Stimulated activated CD4-positive, alpha-beta T cell treated with anti-CD3 and anti-CD28 coated beads, Interleukin-12 subunit alpha, Interleukin-12 subunit beta, amount 100 ng/mL, for 4 hours (primary cell): ENCODE results near the gene SEZ6.

Source experiments
- DNase-seq: peaks from one replicate; pipeline ENCODE4 v3.0.0-alpha.2; 2020

Gene SEZ6

GRCh38 chr17:28997806-28998205, 8.0 kb downstream of the SEZ6 start:
- no peak for DNase-seq

- no peak for DNase-seq
Observed at GRCh38 chr17:28996554-28997096, 9.2 kb downstream of the SEZ6 start.

GRCh38 chr17:28993645-28994426, 12.0 kb downstream of the SEZ6 start:
- DNase-seq = no peak

- DNase-seq = no peak
Observed at GRCh38 chr17:28992625-28993600, 12.9 kb downstream of the SEZ6 start.

DNA sequence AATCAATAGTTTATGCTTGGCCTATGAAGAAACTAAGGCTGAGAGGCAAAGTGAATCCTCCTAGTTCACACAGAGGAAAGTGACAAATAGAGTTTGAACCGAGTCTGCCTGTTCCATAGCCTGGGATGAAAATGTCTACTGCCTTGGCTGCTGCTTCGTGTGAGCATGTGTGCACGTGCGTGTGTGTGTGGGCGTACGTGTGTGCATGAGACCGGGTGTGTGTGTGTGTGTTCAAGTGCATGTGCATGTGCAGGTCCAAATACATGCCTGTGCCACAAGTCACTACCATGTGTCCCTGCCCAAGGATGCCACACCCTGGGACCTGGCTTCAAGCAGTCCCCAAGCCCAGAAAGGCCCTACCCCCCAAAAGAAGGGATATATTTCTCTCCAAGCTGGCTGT, 13.6 kb downstream of the SEZ6 start:
- no peak for DNase-seq

- no peak for DNase-seq
Observed at GRCh38 chr17:28991779-28992178, 14.1 kb downstream of the SEZ6 start.

DNA sequence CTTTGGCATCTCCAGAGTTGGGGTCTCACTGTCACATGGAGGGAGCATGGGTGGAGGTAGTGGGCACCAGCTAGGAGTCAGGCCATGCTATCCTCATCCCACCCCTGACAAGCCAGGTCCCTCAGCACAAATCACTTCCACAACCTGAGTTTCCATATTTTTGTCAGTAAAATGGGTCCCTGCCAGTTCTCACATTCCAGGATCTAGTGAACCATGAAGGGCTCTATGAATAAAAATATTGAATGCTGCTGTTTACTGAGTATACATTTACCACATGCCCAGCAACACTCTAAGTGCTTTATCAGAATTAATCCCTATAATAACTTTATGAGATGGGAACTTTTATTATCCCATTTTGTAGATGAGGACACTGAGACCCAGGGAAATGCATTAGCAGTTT, 16.8 kb downstream of the SEZ6 start:
- no peak for DNase-seq

GRCh38 chr17:28988475-28988874, 17.4 kb downstream of the SEZ6 start:
- DNase-seq = no peak

DNA sequence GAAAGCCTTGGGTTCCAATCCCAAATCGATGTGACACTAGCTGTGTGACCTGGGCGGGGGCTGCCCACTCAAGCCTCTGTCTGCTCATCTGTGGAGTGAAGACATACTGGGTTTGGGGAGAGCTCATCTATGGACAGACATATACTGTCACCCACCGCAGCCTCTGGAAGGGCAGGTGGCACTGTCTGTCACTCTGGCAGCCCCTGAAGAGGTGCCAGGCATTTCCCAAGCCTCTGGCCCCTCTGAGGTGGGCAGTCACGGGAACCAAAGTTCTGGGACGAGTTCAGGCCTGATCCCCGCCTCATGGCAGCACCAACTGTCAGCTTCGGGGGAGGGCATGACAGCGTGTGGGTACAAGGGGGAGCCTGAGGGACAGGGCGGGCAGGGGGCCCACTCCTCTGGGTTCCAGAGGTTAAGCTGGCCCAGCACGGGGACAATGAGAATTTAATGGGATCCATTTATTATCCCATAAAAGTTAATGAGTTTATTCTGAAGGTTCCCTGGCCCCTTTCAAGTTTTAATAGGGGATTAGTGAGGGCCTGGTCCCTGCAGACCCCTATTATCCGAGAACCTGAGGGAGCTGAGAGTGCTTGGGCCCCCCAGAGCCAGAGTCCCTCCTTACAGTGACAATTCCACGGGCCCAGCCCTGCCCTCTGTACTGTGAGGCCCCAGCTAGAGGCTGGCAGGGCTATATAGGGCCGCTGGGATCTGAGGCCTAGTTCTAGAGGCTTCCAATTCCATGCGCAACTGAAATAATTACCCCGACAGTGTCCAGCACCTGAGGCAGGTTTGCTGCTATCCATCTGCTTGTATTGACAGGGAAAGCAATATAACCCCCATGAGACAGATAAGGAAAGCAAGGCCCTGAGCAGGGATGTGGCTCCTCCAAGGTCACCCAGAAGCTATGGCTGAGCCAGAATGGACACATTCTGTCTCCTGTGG, 18.8 kb downstream of the SEZ6 start:
- no peak for DNase-seq

GRCh38 chr17:28985950-28986713, 19.7 kb downstream of the SEZ6 start:
- DNase-seq = no peak

GRCh38 chr17:28983286-28984230, 22.3 kb downstream of the SEZ6 start:
- DNase-seq = no peak

DNA sequence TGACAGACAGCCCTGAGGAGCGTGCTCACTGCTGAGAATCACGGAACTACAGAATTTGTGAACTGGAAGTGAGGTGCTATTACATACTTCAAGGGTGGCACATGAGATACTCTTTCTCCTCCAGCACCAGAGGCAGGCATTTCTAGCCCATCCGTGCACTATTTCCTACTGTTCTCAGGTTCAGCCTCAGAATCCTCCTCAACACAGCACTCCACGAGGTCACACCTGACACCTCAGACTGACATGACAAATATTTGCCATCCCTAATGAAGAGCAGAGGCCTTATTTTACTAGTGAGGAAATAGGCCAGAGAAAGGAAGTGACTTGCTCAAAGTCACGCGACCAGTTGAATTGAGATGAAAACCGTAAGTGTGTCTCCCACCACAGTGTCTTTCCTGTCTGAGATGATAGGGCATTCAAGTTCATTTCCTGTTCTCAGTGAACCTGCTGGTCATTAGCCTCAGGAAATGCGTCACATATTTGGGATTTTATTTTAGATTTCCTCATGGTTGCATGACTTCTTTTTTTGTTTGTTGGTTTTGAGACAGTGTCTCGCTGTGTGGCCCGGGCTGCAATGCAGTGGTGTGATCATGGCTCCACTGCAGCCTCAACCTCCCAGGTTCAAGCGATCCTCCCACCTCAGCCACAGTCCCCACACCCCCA, 23.6 kb downstream of the SEZ6 start:
- DNase-seq = peak; percentile 18

- DNase-seq = no peak
Observed at GRCh38 chr17:28978356-28978964, 27.4 kb downstream of the SEZ6 start.

- DNase-seq = no peak
Observed at GRCh38 chr17:28977659-28978355, 28.0 kb downstream of the SEZ6 start.

- DNase-seq = no peak
Observed at GRCh38 chr17:28975646-28976045, 30.2 kb downstream of the SEZ6 start.

GRCh38 chr17:28975031-28975430, 30.8 kb downstream of the SEZ6 start:
- no peak for DNase-seq

DNA sequence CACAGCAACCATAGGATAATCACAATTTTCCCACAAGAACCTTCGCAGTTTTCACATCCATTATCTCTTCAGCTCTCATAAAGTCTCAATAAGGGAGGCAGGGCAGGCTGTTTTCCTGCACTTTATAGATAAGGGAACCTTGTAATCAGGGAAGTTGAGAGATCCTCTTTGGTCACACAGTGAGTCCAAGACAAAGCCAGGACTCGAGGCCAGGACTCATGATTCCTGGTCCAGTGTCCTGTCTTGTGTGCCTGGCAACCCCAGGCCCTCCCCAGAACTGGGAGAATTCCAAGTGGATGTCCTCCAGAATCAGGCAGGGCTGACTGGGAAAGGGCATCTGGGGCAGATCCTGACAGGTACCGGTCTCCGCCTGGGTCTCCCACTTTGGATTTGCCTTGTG, 31.4 kb downstream of the SEZ6 start:
- no peak for DNase-seq

- DNase-seq = no peak
Observed at GRCh38 chr17:28973425-28973824, 32.4 kb downstream of the SEZ6 start.

- no peak for DNase-seq
Observed at GRCh38 chr17:28972437-28972836, 33.4 kb downstream of the SEZ6 start.
